NCI-H1092 treated with DMSO at 0.1 percent for 48 hours (cell line): ENCODE results near the gene ROBO1.
"Not testable (repeated sequence)": the region's sequence is repeated elsewhere in the genome, so short reads cannot be mapped to it uniquely, and the experiment has no call there.

Experiments used
- DNase-seq: peaks from one replicate; lab custom pipeline; 2025; lab: John Stamatoyannopoulos, UW

ROBO1 gene

DNA sequence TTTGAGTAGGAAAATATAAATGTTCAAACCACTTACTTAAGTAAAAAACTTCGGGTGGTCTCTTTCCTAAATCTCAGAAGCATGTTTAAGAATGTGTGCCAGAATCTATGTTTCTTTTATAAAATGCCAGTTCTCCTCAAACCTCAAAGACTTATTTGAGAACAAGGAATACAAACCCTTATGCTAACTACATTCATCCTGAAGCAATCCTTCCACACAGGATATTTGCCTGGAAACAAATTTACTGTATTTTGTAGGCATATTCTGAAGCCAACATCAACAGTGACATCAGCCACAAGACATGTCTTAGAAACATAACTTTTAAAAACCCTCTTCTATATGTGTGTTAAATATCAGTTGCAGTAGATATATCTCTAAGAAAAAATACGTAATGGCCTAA lies 1077.0 kb downstream of the ROBO1 start:
- DNase-seq: no peak

DNA sequence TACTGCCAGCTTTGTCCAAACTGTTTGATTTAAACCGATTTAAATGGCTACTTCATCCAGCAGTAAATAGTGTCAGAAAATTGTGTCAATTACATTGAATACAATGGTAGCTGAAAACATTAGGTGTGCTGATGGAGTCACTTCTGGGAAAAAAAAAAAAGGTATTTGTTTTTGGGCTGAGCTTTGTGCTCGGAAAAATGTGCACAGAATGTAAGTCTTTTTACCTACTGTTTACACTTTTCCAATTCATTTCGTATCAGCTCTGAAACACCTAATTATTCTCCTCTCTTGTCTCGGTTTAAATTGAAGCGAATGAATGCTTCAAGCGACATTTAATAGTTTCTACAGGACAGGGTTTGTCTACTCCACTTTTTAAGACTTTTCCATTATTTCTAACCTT lies 1078.4 kb downstream of the ROBO1 start:
- DNase-seq: peak; percentile 88

DNA sequence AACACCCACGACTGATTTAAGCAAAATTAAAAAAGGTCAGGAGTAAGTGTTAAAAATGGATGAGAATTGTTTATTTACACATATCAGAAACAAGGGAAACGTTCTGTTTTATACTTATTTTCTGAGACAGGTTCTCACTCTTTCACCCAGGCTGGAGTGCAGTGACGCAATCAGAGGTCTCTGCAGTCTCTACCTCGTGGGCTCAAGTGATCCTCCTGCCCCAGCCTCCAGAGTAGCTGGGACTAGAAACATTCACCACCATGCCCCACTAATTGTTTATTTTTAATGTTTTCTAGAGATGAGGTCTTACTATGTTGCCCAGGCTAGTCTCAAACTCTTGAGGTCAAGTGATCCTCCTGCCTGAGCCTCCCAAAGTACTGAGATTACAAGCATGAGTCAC lies 1080.3 kb downstream of the ROBO1 start:
- DNase-seq: no peak

DNA sequence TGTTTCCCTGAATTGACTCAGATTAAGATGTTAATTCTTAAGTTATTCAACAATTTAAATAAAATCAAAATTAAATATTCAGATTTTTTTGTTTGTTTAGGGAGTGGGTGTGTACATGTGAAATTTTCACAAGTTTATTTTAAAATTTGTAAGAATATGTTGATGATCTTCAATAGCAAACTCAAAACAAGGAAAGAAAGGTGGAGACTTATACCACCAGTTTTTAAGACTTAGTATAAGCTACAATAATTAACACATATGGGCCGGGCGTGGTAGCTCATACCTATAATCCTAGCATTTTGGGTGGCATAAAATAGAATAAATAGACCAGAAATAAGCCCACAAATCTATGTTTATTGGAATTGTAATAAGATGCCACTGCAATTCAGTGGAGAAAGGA lies 1084.5 kb downstream of the ROBO1 start:
- DNase-seq: no peak

DNA sequence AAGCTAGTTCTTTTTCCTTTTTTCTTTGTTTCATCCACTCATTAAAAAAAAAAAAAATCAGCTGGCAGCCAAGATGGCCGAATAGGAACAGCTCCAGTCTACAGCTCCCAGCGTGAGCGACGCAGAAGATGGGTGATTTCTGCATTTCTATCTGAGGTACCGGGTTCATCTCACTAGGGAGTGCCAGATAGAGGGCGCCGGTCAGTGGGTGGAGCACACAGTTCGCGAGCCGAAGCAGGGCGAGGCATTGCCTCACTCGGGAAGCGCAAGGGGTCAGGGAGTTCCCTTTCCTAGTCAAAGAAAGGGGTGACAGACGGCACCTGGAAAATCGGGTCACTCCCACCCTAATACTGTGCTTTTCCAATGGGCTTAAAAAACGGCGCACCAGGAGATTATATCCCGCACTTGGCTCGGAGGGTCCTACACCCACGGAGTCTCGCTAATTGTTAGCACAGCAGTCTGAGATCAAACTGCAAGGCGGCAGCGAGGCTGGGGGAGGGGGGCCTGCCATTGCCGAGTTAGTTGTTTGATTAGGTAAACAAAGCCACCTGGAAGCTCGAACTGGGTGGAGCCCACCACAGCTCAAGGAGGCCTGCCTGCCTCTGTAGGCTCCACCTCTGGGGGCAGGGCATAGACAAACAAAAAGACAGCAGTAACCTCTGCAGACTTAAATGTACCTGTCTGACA lies 1092.5 kb downstream of the ROBO1 start:
- not testable (repeated sequence) for DNase-seq

DNA sequence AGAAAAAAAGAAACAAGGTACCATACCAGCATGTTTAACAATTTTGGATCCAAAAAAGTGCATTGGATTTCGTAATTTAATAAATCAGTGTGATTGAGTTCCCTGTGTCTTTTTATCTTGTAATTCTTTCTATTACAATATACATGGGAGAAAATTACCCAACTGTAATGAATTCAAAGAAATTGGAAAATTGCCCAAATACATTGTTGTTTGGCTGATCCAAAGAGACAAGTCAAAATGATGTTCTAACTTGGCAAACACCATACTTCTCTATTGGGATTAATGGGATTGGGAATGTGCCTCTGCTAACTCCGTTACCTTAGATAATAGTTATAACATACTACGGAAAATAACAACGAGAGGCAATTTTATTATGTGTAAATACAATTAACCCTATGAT lies 1097.1 kb downstream of the ROBO1 start:
- peak; percentile 23 for DNase-seq

DNA sequence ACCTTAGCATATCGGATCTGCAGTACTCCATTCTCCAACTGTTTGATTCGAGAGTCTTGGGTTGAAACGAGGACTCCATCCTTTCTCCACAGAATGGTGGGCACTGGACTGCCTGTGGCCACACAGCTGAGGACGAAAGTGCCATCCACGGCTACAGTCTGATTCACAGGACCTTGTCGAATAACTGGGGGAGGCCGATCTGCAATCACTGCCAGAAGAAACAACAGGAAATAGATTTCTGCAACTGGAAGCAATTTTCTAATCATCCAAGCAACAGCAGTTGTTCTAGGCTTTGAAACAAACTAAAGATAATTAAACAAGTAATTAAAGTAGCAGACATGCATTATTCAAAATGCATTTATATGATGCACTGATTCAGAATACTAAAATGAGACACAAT lies 1097.7 kb downstream of the ROBO1 start:
- no peak for DNase-seq

DNA sequence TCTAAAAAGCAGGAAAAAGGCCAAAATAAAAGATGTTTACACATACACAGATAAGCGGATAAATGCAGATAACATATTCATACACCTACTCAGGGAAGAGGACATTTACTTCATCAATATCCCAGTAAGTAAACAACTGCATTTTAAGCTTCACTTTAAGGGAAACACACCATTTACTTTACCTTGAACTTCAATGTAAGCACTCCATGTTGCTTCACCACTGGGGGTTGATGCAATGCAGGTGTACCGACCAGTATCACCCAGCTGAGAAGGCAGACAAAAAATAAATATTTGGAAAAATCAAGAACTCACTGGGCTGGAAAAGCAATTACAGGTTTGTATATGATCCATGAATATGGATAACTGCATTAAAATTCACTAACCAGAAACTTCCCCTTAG lies 1099.5 kb downstream of the ROBO1 start:
- peak; percentile 31 for DNase-seq

DNA sequence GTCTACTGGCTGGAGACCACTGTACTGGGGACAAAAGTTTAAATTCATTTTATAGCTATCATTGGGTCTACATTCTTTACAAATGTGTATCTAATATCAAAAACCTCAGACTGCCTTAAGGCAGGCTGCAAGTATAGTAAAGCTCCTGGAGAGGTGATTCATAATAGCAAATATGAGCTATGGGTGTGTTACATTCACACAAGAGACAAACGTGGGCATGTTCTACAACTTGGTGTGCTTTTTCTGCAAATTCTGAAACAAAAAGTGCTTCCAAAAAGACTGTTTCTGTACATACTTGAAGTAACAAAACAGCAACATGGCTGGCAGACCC lies 1101.4 kb downstream of the ROBO1 start:
- DNase-seq: no peak

DNA sequence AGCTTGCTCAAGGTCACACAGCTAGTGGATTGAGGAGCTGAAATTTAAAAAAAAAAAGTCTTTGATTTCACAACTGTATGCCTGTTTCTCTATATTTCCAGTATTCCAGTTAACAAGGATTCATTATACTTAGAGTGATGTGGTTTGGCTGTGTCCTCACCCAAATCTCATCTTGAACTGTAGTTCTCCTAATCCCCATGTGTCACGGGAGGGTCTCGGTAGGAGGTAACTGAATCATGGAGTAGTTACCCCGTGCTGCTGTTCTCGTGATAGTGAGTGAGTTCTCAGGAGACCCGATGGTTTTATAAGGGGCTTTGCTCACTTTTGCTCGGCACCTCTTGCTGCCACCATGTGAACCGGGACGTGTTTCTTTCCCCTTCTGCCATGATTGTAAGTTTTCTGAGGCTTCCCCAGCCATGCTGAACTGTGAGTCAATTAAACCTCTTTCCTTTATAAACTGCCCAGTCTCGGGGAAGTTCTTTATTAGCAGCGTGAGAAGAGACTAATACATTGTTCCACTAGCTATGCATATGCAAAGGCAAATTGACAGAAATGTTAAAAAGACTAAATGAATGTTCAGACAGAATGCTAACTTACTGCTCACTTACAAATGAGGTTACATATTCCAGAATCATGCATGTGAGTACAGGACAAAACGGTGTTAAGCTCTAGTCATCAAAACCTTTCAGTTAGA lies 1101.9 kb downstream of the ROBO1 start:
- no peak for DNase-seq

DNA sequence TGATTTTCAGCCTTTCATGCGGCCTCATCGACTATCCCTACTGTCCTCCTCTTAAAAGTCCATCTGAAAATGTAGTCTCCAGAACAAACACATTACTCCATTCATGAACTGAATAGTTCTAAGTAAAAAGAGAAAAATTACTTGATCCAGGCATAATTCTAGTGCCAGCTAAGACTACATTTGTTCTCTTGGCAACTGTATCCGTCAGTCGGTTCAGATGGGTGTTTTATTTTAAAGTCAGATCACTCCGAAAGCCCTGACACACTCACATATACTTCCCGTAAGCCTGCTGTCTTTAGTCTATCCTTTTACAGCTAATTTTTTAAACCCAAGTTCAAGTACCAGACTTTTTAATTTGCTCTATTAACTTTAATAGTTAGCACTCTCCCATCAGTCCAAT lies 1102.7 kb downstream of the ROBO1 start:
- no peak for DNase-seq

DNA sequence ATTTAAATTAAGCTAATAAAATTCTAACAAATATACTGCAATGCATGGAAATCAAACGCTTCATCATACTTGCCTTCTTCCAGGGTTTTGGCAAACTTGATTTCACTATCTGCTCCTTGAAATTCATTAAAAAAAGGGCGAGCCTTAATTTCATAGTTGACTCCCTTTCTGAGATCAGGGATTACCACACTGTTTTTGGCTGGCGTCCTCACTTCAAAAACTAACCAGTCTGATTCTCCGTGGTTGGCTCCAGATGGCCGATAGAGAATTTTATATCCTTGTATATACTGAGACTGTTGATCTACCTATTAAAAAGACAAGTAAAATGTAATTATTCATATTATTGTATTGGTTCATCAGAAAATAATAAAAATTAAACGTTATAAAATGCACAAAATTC lies 1106.8 kb downstream of the ROBO1 start:
- DNase-seq: no peak

DNA sequence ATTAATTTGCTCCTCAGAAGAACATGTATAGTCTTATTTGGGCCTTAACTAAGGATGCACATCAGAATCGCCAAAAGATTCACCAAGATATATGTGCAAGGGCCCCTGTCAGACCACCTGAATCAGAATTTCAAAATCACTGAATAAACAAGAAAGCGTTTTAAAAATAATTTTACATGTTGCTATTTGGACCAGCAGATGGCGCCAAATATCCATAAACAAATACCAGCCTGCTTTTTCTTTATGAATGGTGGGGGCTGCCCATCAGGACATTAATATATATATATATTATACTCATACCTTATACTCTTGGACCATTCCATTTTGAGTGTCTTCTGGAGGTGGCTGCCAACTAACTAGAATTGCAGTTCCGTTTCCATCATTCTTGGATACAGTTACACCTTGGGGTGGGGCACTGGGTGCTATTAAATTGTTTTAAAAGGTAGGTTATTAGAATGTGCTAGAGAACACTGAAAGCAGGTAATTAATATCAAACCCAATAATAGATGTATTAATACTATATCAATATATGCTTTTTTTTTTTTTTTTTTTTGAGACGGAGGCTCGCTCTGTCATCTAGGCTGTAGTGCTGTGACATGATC lies 1108.3 kb downstream of the ROBO1 start:
- peak; percentile 16 for DNase-seq

DNA sequence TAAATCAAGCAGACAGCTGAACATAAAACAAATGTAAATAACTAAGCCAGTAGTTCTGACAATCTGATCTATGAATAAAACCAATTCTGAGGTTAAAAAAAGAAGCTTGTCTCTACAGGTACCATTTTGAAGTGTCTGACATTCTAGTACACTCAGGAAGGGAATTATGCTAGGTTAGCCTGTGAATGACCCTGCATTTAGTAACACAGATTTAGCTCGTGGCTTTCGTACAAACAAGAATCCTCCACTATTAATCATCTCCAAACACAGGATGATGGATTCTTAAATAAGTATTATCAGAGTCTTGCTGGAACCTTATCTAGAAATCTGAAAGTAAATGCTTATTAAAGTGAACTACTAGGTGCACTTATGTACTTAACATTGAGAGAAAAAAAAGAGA lies 1120.1 kb downstream of the ROBO1 start:
- DNase-seq: no peak

DNA sequence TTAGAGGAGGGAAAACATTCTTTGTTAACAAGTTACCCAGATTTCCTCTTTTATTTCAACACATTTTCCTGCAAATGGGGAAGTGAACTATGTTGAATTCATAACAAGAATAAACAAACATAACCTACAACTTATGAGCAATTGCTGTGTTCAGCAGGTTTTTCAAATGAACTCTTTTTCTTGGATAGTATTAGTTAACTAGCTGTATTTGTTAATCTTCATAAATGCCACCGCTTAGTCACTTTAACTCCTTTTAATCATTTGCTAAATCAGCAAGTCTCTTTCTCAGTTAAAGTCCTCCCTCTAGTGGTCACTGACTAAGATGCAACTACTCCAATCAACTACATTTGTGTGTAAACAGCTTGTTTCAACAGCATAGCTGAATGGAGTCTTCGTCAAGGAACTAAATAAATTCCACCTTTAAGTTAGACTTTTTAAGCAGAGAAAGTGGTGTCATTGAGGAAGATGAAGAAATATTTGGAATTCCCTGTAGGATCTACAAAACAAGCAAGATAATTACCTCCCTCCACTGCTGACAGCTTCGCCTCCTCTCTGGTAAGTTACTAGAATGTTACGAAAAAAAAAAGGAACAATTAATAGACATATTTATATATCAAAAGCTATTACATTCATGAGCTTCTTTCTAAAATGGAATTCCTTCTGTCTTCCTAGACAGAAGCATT lies 1122.0 kb downstream of the ROBO1 start:
- peak; percentile 67 for DNase-seq

DNA sequence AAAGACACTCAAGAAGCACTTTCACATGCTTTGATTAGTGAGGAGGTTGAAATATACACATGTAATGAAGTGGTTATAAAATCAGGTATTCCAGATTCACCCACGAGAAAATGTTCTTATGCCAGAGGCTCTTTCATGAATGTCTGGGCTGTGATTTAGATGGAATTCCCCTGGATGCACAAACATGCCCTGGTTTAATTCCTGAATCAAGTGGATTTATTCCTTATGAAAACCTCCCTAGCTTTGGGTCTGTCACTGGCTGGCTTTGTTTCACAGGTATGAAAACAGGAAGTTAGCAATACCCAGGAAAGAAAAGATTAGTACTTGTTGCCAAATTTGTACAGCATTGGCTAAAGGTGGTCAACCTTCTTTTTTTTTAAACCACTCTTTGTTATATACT lies 1123.0 kb downstream of the ROBO1 start:
- DNase-seq: no peak

DNA sequence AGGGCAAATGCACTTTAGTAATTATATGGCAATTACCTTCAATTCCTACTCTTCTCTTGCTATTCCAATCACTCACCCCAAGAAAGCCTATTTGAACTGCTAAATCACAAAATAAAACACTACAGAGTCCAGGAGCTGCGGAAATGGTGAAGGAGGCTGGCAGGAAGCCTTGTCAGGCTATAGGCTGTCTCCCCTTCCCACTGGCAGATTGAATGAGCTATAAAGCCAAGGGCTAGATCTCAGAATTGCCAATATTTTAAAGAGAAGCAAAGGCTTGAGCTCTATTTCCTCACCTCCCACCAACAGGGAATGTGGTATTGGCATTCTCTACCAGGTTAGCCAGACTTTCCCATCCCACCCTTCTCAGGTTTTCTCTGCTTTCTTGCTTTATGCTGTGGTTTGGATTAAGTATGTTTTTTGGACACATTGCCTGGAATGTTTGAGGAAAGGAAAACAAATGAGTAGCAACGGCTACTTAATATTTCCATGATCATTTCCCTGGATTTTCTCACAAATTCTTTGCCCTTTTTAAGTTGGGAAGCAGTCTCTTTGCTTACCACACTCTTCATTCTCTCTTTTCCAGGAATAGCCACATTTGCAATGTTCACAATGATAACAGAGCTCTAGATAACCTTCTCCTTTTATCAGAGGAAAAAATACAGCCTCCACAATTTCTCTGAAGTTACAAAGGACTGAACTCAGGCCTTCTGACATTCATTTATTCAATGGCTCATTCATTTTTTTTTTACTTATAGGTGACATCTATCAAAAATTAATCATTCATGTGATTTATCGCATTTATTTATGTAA lies 1125.4 kb downstream of the ROBO1 start:
- no peak for DNase-seq

DNA sequence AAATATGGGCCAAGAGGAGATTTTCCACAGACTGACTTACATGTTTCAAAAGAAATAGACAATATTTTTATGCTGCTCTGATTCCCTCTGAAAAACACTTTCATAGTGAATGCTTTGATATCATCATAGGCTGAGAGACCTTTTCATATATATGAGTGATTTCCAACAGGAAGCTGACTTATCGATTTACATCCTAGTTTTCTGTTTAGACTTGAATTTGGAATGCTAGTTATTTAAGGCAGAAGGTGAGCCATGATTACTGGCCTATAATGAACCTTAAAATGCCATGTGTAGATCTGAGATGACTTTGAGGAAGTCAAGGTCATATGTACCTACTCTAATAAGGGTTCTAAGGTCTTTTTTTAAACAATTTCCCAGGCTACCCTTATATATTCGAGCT lies 1126.1 kb downstream of the ROBO1 start:
- no peak for DNase-seq

DNA sequence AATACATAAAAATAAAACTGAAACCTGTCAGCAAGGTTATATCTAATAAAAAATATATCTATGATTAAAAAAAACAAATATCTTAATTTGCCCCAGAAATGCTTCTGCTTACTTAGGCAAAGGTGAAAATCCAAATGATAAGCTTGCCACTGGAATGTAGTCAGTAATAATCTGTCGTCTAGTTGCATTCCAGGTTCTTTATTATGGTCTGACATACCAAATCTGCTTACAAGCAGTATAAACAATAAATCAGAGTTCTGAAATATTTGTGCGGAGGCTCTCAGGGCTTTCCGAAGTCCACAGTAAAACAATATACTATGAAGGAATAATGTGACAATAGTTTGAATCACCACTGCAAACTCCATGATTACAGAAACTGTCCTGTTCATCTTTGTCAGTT lies 1133.5 kb downstream of the ROBO1 start:
- no peak for DNase-seq

DNA sequence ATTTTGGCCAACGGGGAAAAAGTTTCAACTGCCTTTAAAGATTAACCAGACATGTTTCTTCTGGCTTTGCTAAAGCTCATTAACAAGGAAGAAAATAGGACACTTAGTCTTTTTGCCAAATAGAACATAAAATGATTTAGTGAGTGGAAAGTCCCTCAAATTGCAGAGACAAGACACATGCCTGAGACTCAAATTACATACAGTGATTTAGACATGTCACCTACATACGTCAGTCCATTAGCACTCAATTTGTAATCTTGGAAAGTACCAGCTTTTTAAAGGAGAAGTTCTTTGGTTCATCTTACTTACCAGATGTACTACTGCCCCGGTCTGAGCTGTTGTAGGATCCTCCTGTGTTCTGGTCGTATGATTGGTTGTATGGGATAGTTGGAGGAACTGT lies 1134.2 kb downstream of the ROBO1 start:
- DNase-seq: no peak

DNA sequence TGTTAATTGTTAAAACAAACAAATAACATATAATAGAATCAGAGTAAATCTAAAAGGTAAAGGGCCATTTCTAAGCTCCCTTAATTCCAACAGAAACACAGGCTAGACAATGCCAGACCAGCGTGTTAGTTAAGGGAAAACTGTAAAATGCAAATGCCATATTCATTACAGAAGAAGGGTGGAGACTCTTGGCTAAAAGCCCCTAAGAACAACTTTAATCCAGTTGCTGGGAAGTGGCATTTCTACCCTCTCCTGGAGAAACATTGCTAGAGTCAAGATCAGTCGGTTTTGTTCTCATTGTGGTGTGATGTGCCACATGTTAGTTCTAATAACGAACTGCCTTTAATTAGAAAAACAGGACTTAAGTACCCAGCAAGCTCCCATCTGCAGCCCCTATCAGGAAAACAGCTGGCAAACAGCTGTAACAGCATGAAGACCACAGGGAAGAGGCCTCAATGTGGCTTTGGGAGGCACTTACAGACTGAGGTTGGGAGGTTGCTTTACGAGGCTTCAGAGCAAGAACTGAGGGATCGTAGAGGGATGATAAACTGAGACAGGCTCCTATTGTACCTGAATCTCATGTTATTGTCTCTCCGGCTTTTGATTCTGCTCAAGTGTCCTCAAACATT lies 1134.8 kb downstream of the ROBO1 start:
- DNase-seq: no peak

DNA sequence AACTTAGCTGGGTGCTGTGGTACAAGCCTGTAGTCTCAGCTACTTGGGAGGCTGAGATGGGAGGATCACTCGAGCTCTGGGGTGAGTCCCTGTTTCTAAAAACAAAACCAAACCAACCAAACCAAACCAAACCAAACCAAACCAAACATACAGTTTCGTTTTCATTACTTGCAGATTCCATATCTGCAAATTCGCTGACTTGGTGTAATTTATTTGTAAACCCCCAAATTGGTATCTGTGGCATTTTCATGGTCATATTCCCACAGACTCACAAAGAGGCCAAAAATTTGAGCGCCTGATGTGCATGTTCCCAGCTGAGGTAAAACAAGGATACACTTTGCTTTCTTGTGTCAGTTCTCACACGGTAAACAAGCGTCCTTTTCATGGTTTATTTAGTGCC lies 1138.3 kb downstream of the ROBO1 start:
- DNase-seq: no peak
